WTC11 (cell line): ENCODE results near the gene EN2. TPM values are rescaled to one million over a fixed set of nuclear protein-coding genes. Genes with fewer than 3 reads are reported as not detected.
A peak's percentile ranks its signal among the peaks of the same experiment; 100 is the strongest.

Experiments used
- ATAC-seq: fragments of 200-7000 bp; cut with Tn5 transposase; 2 replicates; pipeline ENCODE4 v1.10.0; 2021; ENCODE audit warnings: mild to moderate bottlenecking, moderate library complexity
- CTCF ChIA-PET: fragments of 300-600 bp; sonication (Branson Sonifier 250); formaldehyde crosslinking; loops from one replicate; lab custom pipeline; 2021; ENCODE audit warnings: antibody characterized with exemption; lab: Charles Lee
- POLR2A ChIA-PET: fragments of 350-600 bp; sonication (Branson Sonifier 250); formaldehyde crosslinking; loops from one replicate; lab custom pipeline; 2021; ENCODE audit warnings: antibody characterized with exemption; lab: Charles Lee
- DNase-seq: peaks from one replicate; pipeline ENCODE4 v3.0.0; 2021; ENCODE audit warnings: low spot score
- H3K27ac Mint-ChIP-seq: 2 replicates; pipeline ENCODE4 v1.8.0; 2021; ENCODE audit warnings: mixed read lengths
- H3K27me3 Mint-ChIP-seq: 2 replicates; pipeline ENCODE4 v1.8.0; 2021; ENCODE audit warnings: low read depth, mild to moderate bottlenecking, moderate library complexity, mixed read lengths
- H3K36me3 Mint-ChIP-seq: 2 replicates; pipeline ENCODE4 v1.8.0; 2021; ENCODE audit warnings: mixed read lengths
- H3K4me1 Mint-ChIP-seq: 2 replicates; pipeline ENCODE4 v1.8.0; 2022; ENCODE audit warnings: mixed read lengths
- H3K4me3 Mint-ChIP-seq: 2 replicates; pipeline ENCODE4 v1.8.0; 2021; ENCODE audit warnings: mild to moderate bottlenecking, moderate library complexity, mixed read lengths
- H3K9me3 Mint-ChIP-seq: 2 replicates; pipeline ENCODE4 v1.8.0; 2021; ENCODE audit warnings: mixed read lengths
- ATF1 ChIP-seq: sonication (generic); formaldehyde crosslinking; IDR thresholded peaks from 2 replicates; pipeline ENCODE4 v1.8.1; 2023; ENCODE audit warnings: mild to moderate bottlenecking, moderate library complexity, missing genetic modification reagents
- CREB1 ChIP-seq: sonication (generic); formaldehyde crosslinking; IDR thresholded peaks from 2 replicates; pipeline ENCODE4 v1.8.0; 2023; ENCODE audit warnings: mild to moderate bottlenecking, missing genetic modification reagents
- ESRRA ChIP-seq: sonication (generic); formaldehyde crosslinking; IDR thresholded peaks from 2 replicates; pipeline ENCODE4 v1.8.1; 2022; ENCODE audit warnings: mild to moderate bottlenecking, missing genetic modification reagents, borderline replicate concordance
- ETV6 ChIP-seq: sonication (generic); formaldehyde crosslinking; IDR thresholded peaks from 2 replicates; pipeline ENCODE4 v1.8.1; 2022; ENCODE audit warnings: mild to moderate bottlenecking, missing genetic modification reagents
- GABPB1 ChIP-seq: sonication (generic); formaldehyde crosslinking; IDR thresholded peaks from 2 replicates; pipeline ENCODE4 v1.8.1; 2023; ENCODE audit warnings: mild to moderate bottlenecking, missing genetic modification reagents
- HMGA2 ChIP-seq: fragments of 250-450 bp; sonication (Bioruptor Pico); IDR thresholded peaks from 2 replicates; pipeline ENCODE4 v1.4.0; 2021; ENCODE audit warnings: mild to moderate bottlenecking, moderate library complexity
- JUN ChIP-seq: sonication (generic); formaldehyde crosslinking; IDR thresholded peaks from 2 replicates; pipeline ENCODE4 v1.8.0; 2023; ENCODE audit warnings: mild to moderate bottlenecking, missing genetic modification reagents
- NFATC4 ChIP-seq: fragments of 250-450 bp; sonication (Bioruptor Pico); IDR thresholded peaks from 2 replicates; pipeline ENCODE4 v1.9.0; 2021; ENCODE audit warnings: mild to moderate bottlenecking
- NR3C1 ChIP-seq: sonication (generic); formaldehyde crosslinking; conservative IDR thresholded peaks from 2 replicates; pipeline ENCODE4 v1.8.1; 2023; ENCODE audit warnings: low read depth, mild to moderate bottlenecking, missing genetic modification reagents
- SMAD3 ChIP-seq: sonication (generic); formaldehyde crosslinking; IDR thresholded peaks from 2 replicates; pipeline ENCODE4 v1.8.0; 2022; ENCODE audit warnings: missing genetic modification reagents, mild to moderate bottlenecking, borderline replicate concordance
- SP1 ChIP-seq: sonication (generic); formaldehyde crosslinking; conservative IDR thresholded peaks from 2 replicates; pipeline ENCODE4 v1.8.1; 2022; ENCODE audit warnings: missing genetic modification reagents
- TCF7 ChIP-seq: sonication (generic); formaldehyde crosslinking; IDR thresholded peaks from 2 replicates; pipeline ENCODE4 v1.8.0; 2022; ENCODE audit warnings: mild to moderate bottlenecking, low read depth, missing genetic modification reagents, moderate library complexity
- ZNF232 ChIP-seq: sonication (generic); formaldehyde crosslinking; IDR thresholded peaks from 2 replicates; pipeline ENCODE4 v1.8.0; 2022; ENCODE audit warnings: mild to moderate bottlenecking, missing genetic modification reagents
- ZNF317 ChIP-seq: sonication (generic); formaldehyde crosslinking; IDR thresholded peaks from 2 replicates; pipeline ENCODE4 v1.8.1; 2023; ENCODE audit warnings: low read depth, mild to moderate bottlenecking, moderate library complexity, missing genetic modification reagents, borderline replicate concordance
- ZNF423 ChIP-seq: fragments of 250-450 bp; sonication (Bioruptor Pico); IDR thresholded peaks from 2 replicates; pipeline ENCODE4 v2.1.2; 2022; ENCODE audit warnings: mild to moderate bottlenecking, moderate library complexity
- total RNA-seq: library from RNA; stranded (reverse); gene quantifications from 3 replicates; pipeline ENCODE4 v1.2.3, GENCODE V29; 2021
- TF ChIP-seq, protein P1 (sequence below): fragments of 250-450 bp; sonication (Bioruptor Pico); IDR thresholded peaks from 2 replicates; pipeline ENCODE4 v1.9.0; 2021; ENCODE audit warnings: moderate library complexity, mild to moderate bottlenecking, inconsistent platforms, borderline replicate concordance
- TF ChIP-seq, protein P2 (sequence below): sonication (generic); formaldehyde crosslinking; IDR thresholded peaks from 2 replicates; pipeline ENCODE4 v1.8.1; 2022; ENCODE audit warnings: low read depth, mild to moderate bottlenecking, moderate library complexity, missing genetic modification reagents, borderline replicate concordance
- TF ChIP-seq, protein P3 (sequence below): sonication (generic); formaldehyde crosslinking; conservative IDR thresholded peaks from 2 replicates; pipeline ENCODE4 v1.8.1; 2022; ENCODE audit warnings: mild to moderate bottlenecking, missing genetic modification reagents
- TF ChIP-seq, protein P4 (sequence below): fragments of 250-450 bp; sonication (Bioruptor Pico); IDR thresholded peaks from 2 replicates; pipeline ENCODE4 v1.8.0; 2021; ENCODE audit warnings: mild to moderate bottlenecking
- TF ChIP-seq, protein P5 (sequence below): fragments of 250-450 bp; sonication (Bioruptor Pico); IDR thresholded peaks from 2 replicates; pipeline ENCODE4 v2.1.2; 2022; ENCODE audit warnings: mild to moderate bottlenecking, moderate library complexity
- TF ChIP-seq, protein P6 (sequence below): fragments of 250-450 bp; sonication (Bioruptor Pico); IDR thresholded peaks from 2 replicates; pipeline ENCODE4 v1.9.0; 2021; ENCODE audit warnings: mild to moderate bottlenecking

Gene EN2
- total RNA-seq, 1 experiment from 2014 or later: not detected

DNA sequence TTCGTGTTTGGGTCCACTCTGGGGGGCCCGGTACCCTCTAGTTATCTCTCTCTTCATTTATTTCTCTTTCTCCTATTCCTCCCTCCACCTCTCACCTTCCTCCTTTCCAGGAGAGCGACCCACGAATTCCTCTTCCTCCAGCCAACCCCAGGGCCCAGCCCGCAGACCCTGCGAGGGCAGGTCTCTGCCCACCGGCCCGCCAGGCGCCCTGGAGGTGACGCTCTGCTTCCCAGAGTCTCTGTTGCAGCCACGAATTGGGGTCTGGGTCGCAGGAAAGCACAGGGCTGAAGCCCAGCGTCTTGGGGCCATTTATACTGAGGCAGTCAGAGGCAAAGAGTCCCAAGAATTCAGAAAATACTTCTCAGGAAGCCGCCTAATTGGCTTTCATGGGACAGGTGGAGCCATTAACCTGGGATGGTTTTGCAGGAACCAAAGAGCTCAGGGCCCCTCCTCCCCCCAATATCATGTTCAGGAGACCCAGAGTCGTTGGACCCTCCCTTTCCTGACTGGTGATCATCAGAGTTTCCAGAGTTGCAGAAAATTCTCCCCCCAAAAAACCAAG lies 2.7 kb upstream of the EN2 start (continued):
- TF ChIP-seq ETV6 (CRISPR knock-in tag) (no peak), SP1 (CRISPR knock-in tag) (no peak), ZNF423 (CRISPR knock-in tag) (no peak), GABPB1 (CRISPR knock-in tag) (no peak), ZNF317 (CRISPR knock-in tag) (no peak), SMAD3 (CRISPR knock-in tag) (no peak)
- TF ChIP-seq, protein P1, sequence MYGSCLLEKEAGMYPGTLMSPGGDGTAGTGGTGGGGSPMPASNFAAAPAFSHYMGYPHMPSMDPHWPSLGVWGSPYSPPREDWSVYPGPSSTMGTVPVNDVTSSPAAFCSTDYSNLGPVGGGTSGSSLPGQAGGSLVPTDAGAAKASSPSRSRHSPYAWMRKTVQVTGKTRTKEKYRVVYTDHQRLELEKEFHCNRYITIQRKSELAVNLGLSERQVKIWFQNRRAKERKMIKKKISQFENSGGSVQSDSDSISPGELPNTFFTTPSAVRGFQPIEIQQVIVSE (CRISPR knock-in tag): no peak
- TF ChIP-seq, protein P2, sequence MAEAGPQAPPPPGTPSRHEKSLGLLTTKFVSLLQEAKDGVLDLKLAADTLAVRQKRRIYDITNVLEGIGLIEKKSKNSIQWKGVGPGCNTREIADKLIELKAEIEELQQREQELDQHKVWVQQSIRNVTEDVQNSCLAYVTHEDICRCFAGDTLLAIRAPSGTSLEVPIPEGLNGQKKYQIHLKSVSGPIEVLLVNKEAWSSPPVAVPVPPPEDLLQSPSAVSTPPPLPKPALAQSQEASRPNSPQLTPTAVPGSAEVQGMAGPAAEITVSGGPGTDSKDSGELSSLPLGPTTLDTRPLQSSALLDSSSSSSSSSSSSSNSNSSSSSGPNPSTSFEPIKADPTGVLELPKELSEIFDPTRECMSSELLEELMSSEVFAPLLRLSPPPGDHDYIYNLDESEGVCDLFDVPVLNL (CRISPR knock-in tag): no peak
- TF ChIP-seq, protein P3, sequence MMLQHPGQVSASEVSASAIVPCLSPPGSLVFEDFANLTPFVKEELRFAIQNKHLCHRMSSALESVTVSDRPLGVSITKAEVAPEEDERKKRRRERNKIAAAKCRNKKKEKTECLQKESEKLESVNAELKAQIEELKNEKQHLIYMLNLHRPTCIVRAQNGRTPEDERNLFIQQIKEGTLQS: no peak

DNA sequence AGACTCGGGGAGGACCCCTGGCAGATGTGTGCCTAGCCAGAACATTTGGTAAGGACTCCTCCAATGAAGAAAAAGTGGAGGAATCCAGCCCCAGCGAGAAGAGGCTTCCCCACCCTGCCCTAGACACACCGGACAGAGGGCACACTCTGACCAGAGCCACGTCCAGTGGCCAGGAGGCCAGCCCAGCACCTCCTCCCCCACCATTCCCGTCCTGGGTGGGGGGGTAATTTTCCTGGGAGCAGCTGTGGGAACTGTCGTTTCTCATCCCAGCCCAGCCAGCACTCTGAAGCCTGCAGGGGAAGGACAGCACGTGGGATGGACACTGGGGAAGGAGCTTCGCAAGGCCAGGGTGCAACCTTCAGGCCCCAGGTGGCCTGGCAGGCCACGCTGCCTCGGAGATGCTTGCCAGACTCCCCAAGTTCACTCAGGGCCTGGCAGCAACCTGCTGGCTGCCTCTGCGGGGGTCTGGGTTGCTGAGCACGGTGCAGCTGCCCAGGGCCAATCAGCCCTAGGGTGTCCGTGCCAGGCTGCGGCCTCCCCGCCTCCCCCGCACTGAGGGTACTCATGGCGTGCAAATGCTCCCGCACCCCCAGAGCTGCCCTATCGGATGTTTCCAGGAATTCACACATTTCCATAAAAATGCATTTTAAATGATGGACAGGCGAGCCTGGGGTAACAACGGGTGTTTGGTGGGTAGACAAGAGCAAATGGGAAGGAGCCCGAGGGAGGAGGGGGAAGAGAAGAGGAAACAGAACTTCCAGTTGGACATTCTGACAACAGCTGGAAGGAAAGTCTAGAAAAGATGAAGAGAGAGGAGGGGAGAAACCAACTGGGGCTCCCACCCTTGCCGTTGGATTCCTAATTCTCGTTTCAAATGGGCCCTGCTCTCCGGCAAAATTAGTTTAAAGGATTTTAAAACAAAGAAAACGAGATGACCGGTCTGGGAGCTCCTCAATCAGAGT lies 1.9 kb upstream of the EN2 start:
- Mint-ChIP-seq H3K4me1 (peaks cover 34% of the 10 kb centered on the region), H3K4me3 (peak overlapping the region; percentile 14; the same call in 1 of the 2 replicates), H3K36me3 (no peaks in the 10 kb centered on the region; the same call in 1 of the 2 replicates), H3K27me3 (peaks cover 96% of the 10 kb centered on the region), H3K27ac (no peak overlapping the region), H3K9me3 (no peaks in the 10 kb centered on the region)
- POLR2A ChIA-PET: interaction anchor here (0.5 kb wide), 1 partner anchor 1432 kb away, joined by 3 read pairs; no protein-coding TSS in a partner anchor
- CTCF ChIA-PET: interaction anchor here (0.6 to 3.1 kb wide), 3 partner anchors 76 to 84 kb away, joined by 3 to 10 read pairs (median 3); no protein-coding TSS in a partner anchor
- ATAC-seq (no peak), DNase-seq (no peak)
- TF ChIP-seq HMGA2 (CRISPR knock-in tag): peak; percentile 25; the same call in 1 of the 2 replicates
- no peak for TF ChIP-seq TCF7 (CRISPR knock-in tag)

DNA sequence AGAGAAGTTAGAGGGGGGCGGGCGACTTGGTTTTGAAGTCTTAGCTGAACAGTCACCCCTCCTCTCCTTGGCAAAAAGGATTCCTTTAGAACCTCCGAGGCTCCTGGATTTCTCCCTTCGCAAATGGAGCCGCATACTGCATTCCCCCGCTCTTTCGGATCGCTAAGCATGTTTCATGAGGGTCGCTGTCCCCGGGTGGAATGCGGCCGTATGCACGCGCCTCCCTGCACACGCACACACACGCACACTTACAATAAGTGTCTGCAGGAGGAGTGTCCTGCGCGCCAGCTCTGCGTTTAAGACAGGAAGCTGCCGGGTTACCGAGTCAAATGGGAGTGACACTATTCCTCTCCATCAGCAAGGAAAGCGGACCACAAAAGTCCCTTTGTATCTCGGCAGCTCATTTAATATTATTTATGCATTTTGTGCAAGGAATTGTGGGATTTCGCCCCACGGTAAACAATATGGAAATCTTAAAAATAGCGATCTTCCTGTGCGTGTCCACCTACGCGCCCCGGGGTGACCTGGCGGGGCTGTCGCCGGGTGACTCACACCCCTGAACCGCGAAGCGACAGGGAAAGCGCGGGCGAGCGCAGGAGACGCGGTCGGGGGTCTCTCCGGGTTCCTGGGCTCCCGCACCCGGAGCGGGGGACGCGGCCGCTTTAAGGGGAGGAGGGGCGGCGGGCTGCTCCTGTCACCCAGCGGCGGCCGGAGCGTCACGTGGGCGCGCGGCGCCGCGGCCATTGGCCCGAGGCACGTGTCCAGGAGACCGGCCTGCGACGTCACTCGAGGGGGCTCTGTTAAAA lies 988 bp upstream of the EN2 start:
- CTCF ChIA-PET: no interaction called here
- TF ChIP-seq, protein P4, sequence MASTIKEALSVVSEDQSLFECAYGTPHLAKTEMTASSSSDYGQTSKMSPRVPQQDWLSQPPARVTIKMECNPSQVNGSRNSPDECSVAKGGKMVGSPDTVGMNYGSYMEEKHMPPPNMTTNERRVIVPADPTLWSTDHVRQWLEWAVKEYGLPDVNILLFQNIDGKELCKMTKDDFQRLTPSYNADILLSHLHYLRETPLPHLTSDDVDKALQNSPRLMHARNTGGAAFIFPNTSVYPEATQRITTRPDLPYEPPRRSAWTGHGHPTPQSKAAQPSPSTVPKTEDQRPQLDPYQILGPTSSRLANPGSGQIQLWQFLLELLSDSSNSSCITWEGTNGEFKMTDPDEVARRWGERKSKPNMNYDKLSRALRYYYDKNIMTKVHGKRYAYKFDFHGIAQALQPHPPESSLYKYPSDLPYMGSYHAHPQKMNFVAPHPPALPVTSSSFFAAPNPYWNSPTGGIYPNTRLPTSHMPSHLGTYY (CRISPR knock-in tag): no peak
- TF ChIP-seq CREB1 (CRISPR knock-in tag) (no peak), GABPB1 (CRISPR knock-in tag) (no peak), ATF1 (CRISPR knock-in tag) (no peak), ESRRA (CRISPR knock-in tag) (no peak), NR3C1 (CRISPR knock-in tag) (no peak), NFATC4 (no peak), ETV6 (CRISPR knock-in tag) (no peak), JUN (no peak), ZNF232 (CRISPR knock-in tag) (no peak)
- TF ChIP-seq, protein P5, sequence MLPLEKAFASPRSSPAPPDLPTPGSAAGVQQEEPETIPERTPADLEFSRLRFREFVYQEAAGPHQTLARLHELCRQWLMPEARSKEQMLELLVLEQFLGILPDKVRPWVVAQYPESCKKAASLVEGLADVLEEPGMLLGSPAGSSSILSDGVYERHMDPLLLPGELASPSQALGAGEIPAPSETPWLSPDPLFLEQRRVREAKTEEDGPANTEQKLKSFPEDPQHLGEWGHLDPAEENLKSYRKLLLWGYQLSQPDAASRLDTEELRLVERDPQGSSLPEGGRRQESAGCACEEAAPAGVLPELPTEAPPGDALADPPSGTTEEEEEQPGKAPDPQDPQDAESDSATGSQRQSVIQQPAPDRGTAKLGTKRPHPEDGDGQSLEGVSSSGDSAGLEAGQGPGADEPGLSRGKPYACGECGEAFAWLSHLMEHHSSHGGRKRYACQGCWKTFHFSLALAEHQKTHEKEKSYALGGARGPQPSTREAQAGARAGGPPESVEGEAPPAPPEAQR (CRISPR knock-in tag): no peak
- TF ChIP-seq, protein P3: no peak
- TF ChIP-seq, protein P6, sequence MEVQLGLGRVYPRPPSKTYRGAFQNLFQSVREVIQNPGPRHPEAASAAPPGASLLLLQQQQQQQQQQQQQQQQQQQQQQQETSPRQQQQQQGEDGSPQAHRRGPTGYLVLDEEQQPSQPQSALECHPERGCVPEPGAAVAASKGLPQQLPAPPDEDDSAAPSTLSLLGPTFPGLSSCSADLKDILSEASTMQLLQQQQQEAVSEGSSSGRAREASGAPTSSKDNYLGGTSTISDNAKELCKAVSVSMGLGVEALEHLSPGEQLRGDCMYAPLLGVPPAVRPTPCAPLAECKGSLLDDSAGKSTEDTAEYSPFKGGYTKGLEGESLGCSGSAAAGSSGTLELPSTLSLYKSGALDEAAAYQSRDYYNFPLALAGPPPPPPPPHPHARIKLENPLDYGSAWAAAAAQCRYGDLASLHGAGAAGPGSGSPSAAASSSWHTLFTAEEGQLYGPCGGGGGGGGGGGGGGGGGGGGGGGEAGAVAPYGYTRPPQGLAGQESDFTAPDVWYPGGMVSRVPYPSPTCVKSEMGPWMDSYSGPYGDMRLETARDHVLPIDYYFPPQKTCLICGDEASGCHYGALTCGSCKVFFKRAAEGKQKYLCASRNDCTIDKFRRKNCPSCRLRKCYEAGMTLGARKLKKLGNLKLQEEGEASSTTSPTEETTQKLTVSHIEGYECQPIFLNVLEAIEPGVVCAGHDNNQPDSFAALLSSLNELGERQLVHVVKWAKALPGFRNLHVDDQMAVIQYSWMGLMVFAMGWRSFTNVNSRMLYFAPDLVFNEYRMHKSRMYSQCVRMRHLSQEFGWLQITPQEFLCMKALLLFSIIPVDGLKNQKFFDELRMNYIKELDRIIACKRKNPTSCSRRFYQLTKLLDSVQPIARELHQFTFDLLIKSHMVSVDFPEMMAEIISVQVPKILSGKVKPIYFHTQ (CRISPR knock-in tag): no peak

More for the DNA sequence above, 988 bp upstream of the EN2 start:
- H3K4me1 Mint-ChIP-seq: peaks cover 29% of the 10 kb centered on the region
- no peaks in the 10 kb centered on the region for H3K36me3 Mint-ChIP-seq
- H3K4me3 Mint-ChIP-seq: peak overlapping the region; percentile 56
- DNase-seq (peak; percentile 73), ATAC-seq (peak; percentile 19)
- peaks cover 96% of the 10 kb centered on the region for H3K27me3 Mint-ChIP-seq
- POLR2A ChIA-PET: interaction anchor here (0.5 kb wide), 1 partner anchor 1431 kb away, joined by 3 read pairs; no protein-coding TSS in a partner anchor
- no peak overlapping the region for H3K27ac Mint-ChIP-seq
- no peaks in the 10 kb centered on the region for H3K9me3 Mint-ChIP-seq
